Measurements from ENCODE around the gene MTX3.

Gene MTX3

DNA sequence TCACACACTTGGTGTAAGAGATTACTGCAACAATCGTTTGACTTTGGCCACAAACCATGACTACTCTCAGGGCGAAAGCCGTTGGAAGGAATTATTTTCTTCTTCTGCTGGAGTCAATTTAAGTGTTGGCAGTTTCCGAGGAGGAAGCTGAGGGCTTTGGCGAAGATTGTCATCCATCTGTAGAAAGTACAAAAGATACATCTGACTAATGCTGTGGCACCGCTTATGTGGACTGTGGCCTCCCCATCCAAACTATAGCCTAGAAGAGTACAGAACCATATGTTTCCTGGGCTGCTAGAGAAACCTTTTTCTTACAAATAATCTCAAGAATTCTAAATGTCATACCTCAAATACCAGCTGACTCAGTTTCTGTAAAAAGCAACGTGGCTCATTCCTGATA lies 7.4 kb downstream of the MTX3 start:
- in situ Hi-C loops (cut with MboI; ENCODE audit: low sequenced_read_pairs): no loop called here

DNA sequence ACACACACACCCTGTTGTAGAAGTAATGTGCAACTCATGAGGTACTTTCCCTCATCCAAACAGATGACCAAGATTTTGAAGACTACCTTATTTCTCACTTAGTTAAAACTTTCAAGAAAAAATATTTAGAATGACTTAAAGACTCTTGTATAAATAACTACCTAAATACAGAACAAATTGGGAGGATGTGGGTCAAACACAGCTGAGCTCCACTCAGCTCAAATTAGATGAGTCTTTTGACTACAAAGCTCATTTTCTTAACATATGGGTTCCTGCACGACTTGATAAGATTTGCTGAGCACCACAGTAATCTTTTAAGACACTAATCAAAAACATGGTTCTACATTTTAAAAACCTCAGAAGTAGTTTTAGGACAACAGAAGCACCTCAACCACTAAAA lies 8.9 kb downstream of the MTX3 start:
- in situ Hi-C loops (cut with MboI; ENCODE audit: low sequenced_read_pairs): no loop called here

DNA sequence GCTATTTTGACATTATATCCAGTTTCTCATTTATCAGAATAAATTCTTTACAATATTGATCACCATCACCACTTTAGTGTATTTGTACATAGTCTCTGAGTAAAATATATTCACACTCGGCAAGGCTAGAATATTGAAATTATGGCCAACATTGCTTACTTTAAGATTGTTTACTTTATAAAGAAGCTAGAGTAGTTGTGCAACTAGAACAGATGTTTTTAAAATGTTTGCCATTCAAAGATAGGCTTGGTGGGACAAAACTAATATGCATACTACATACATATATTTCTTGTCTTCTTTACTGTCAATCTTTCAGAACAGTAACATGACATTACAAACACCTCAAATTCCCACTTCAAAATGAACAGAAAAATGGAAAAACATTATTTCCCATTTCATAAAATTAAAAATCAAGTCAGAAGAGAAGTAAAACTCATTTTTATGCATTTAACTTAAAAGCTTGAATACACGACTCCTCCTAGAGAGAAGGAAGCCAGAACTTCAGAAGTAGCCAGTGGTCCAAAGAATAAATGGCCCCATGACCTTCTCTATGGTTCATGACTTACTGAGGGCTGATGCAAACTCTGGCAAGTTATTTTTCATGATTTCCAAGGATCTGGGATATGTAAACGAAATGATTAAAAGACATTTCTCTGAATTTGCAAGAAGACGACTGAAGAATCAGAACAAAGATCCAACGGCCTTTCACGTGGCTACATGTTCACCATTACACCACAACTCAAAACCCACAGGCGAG lies 14.1 kb downstream of the MTX3 start:
- in situ Hi-C loops (cut with MboI; ENCODE audit: low sequenced_read_pairs): no loop called here

DNA sequence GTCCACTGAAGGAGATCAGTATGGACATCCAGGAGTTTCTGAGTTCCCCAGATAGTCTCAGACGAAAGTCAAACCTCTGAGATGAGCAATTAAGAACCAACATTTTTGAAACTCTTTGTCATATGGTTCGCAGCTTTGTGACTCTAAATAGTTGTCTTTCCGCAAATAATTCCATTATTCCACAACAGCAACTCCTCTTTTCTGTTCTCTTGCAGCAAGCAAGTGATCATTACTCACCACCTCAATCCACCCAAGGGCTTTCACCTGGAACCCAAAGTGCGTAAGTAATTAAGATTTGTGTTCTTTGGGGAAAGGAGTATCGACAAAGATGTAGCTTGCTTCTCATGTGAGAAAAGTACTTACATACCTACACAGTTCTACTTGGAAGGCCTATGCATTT lies 15.6 kb downstream of the MTX3 start:
- in situ Hi-C loops (cut with MboI; ENCODE audit: low sequenced_read_pairs): no loop called here

GRCh38 chr5:79974886-79975285 lies 16.2 kb downstream of the MTX3 start:
- in situ Hi-C loops (cut with MboI; ENCODE audit: low sequenced_read_pairs): no loop called here

DNA sequence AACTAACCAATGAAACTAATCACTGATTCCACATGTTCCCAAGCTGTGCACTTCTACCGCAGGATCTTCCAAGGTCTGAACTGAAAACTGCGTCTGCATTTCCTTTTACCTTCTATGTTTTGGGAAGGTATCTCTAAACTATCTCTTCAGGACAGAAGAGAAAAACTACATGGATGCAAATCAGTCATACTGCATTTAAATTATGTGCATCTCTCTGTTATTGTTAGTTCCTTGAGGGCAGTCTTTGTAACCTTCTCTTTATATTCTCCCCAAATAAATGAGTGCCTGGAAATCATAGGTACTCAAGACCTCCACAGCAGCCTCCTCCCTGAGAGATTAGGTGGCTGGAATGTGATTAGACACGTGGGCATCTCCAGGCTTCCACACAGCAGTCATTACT lies 17.1 kb downstream of the MTX3 start:
- in situ Hi-C loops (cut with MboI; ENCODE audit: low sequenced_read_pairs): no loop called here

GRCh38 chr5:79973511-79973910 lies 17.6 kb downstream of the MTX3 start:
- in situ Hi-C loops (cut with MboI; ENCODE audit: low sequenced_read_pairs): no loop called here

GRCh38 chr5:79971156-79971555 lies 19.9 kb downstream of the MTX3 start:
- in situ Hi-C loops (cut with MboI; ENCODE audit: low sequenced_read_pairs): no loop called here

DNA sequence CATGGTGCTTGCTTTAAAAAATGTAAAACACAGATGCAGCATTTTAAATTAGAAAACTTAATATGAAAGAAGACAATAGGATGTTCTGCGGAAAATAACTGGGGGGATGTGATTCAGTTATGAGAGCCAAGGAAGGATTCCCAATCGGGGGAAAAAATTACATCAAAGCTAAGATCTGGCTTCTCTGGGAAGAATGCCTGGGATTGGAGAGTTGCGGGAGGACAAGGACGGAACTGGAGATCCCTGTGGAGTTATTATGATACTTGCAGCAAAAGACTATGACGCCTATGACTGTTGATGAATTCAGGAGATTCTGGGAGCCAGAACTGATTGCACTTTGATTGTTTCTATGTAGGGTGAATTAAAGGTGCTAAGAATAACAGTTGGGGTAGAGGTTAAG lies 24.6 kb downstream of the MTX3 start:
- in situ Hi-C loops (cut with MboI; ENCODE audit: low sequenced_read_pairs): no loop called here

- in situ Hi-C loops (cut with MboI; ENCODE audit: low sequenced_read_pairs): no loop called here
Measured at GRCh38 chr5:79964136-79964535, 26.9 kb downstream of the MTX3 start.

- in situ Hi-C loops (cut with MboI; ENCODE audit: low sequenced_read_pairs): no loop called here
Measured at GRCh38 chr5:79963261-79964061, 27.6 kb downstream of the MTX3 start.

GRCh38 chr5:79962575-79963222 lies 28.4 kb downstream of the MTX3 start:
- in situ Hi-C loops (cut with MboI; ENCODE audit: low sequenced_read_pairs): no loop called here

DNA sequence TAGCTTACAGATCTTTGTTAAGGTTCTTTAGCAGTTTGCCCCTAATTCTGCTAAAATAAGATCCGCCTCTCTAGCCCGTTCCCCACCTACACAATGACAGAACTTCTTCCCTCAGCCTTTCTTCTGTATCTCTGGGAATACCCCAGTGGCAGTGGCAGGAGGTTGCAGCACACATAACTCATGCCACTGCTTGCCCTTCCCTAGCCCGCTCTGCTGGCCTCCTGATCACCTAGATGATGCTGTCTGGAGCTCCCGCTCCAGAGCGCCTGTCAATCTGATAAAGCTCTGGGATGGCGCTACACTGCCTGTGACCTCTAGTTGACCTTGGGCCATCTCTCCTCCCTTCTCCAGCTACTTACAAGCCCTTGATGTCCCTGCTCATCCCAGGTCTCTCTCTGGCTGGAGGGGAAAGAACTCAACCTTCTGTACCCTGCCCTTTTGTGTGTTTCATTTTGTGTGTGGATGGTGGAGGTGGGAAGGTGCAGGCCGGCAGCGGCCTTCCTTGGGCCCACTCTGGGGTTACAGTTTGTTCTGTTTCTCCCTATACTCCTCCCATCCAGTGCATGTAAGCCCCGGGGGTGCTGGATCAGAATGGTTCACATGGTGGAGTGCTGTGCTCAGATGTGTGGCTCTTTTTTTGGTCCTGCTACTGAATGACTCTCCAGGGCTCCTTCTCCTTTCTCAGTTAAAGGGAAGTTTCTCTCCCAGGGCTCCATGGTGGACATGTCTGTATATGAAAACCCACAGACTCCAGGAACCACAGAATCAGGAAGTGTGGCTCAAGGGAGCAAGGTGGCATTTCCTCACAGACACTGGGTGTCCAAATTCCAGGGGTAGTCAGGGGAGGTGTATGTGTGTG lies 29.1 kb downstream of the MTX3 start:
- in situ Hi-C loops (cut with MboI; ENCODE audit: low sequenced_read_pairs): no loop called here

DNA sequence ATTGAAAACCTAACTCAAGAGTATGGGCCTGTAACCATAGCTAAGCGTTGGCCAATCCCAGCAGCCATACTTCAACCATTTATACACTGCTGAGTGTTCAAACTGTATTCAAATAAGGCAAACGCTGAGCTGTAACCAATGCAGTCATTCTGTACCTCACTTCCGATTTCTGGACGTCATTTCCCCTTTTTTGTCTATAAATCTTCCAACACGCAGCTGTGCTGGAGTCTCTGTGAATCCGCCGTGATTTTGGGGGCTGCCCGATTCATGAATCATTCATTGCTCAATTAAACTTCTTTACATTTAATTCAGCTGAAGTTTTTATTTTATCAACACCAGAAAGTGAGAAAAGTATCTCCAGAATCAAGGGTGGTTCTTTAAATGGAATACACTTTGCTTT lies 31.7 kb downstream of the MTX3 start:
- in situ Hi-C loops (cut with MboI; ENCODE audit: low sequenced_read_pairs): no loop called here

- in situ Hi-C loops (cut with MboI; ENCODE audit: low sequenced_read_pairs): no loop called here
Measured at GRCh38 chr5:79955941-79956670, 35.0 kb downstream of the MTX3 start.

GRCh38 chr5:79955356-79955895 lies 35.6 kb downstream of the MTX3 start:
- in situ Hi-C loops (cut with MboI; ENCODE audit: low sequenced_read_pairs): no loop called here

DNA sequence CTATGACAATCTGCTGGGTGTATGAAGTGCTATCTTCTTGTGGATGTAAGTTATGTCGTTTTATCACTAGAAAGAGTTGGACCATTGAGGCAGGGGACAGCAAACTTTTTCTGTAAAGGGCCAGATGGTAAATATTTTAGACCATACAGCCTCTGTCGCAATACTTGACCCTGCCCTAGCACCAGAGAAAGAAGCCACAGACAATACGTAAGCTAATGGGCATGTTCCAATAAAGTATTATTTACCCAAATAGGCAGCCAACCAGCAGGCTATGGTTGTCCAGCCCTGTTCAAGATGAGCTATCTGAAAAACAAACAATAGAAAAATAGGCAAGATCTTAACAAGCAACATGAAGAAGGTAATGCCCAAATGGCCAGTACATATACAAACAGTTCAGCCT lies 36.4 kb downstream of the MTX3 start:
- in situ Hi-C loops (cut with MboI; ENCODE audit: low sequenced_read_pairs): no loop called here

DNA sequence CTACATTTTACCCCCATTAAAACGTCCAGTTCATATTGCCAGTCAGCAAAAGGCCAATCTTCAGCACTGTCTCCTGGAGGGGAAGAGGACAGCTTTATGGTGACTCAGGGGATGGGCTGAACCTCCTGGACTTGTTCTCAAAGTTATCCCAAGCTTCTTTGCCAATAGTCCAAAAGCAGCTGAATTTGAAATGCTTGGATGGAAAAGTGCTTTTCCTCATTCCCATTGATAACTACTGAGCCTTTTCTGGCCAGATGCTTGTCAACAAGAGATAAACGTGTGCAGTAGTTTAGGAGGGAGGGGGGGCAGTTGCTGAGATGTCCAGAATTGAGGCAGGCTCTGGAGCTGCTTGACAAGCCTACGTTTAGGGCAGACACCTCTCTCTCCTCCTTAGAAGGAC lies 43.5 kb downstream of the MTX3 start:
- in situ Hi-C loops (cut with MboI; ENCODE audit: low sequenced_read_pairs): no loop called here

GRCh38 chr5:79938468-79938867 lies 52.6 kb downstream of the MTX3 start:
- in situ Hi-C loops (cut with MboI; ENCODE audit: low sequenced_read_pairs): no loop called here

- in situ Hi-C loops (cut with MboI; ENCODE audit: low sequenced_read_pairs): no loop called here
Measured at GRCh38 chr5:79936646-79937216, 54.3 kb downstream of the MTX3 start.
